NCI-H345 (cell line): ENCODE results near the gene BDNF.

ENCODE experiments used
- DNase-seq: peaks from one replicate; lab custom pipeline; 2025; lab: John Stamatoyannopoulos, UW

Gene BDNF

GRCh38 chr11:27625347-27625912 lies 74.8 kb downstream of the BDNF start:
- no peak for DNase-seq

GRCh38 chr11:27623945-27624523 lies 76.2 kb downstream of the BDNF start:
- DNase-seq: no peak

- DNase-seq: no peak
Measured at GRCh38 chr11:27622541-27623300, 77.5 kb downstream of the BDNF start.

GRCh38 chr11:27621405-27622161 lies 78.7 kb downstream of the BDNF start:
- no peak for DNase-seq

GRCh38 chr11:27619763-27620335 lies 80.4 kb downstream of the BDNF start:
- DNase-seq: no peak

DNA sequence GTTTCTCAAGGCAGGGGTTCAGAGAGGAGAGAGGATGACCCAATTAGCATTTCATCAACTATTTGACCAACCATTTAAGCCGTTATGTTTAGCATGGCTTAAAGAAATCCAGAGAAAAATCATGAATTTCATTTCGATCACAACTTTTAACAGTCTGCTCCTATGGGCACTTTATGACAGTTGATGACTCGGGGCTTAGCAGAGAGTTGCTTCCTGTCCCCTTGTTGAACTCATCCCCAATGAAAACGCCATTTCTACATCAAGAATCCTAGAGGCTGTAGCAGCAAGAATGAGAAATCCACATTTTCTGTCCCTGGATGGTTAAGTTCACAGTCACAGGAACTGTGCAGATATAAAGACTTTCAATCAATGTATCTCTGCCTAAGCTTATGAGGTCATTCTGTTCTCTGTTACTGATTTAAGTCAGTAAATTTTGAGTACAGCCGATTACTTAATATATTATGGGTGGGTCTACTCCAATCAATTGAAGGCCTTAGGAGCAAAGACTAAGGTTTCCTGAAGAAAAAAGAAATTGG lies 81.1 kb downstream of the BDNF start:
- no peak for DNase-seq

DNA sequence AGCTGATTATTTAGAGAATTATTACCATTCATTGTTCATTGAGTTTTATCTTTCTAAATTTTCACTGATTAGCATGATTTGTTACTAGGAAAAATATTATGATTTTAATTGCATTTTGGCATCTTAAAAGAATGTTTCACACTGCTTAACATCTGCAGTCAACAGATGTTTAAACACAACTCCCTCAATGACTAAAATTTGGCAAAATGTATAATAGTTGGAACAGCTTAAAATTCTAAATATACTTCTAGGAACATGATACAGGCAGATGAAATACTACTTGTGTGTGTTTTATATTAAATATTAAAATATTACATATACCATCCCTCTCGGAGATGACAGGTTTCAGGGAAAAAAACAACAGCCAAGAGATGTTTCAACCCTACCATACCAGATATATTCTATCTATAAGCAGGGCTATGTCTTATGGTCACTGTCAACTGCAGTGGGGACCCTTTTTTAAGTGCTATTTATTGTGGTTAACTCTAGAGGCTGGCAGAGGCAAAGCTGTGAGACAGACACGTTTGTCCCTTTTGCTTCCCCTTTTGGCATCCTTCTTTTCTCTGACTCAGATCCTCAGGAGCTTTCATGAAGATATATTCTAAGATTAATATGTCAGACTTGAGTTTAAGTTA lies 81.9 kb downstream of the BDNF start:
- DNase-seq: no peak

- no peak for DNase-seq
Measured at GRCh38 chr11:27616711-27617110, 83.5 kb downstream of the BDNF start.

DNA sequence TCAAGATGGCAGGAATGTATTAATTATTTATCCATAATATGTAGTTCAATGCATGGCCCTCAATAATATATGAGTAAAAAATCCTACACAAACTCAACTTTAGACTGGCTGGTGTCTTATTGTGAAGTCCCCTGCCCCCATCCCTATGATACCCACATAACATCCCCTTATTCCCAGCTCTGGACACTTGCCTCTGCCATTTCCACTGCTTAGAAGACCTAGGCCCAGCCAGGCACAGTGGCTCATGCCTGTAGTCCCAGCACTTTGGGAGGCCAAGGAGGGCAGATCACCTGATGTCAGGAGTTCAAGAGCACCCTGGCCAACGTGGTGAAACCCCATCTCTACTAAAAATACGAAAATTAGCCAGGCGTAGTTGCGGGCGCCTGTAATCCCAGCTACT lies 84.4 kb downstream of the BDNF start:
- DNase-seq: no peak

DNA sequence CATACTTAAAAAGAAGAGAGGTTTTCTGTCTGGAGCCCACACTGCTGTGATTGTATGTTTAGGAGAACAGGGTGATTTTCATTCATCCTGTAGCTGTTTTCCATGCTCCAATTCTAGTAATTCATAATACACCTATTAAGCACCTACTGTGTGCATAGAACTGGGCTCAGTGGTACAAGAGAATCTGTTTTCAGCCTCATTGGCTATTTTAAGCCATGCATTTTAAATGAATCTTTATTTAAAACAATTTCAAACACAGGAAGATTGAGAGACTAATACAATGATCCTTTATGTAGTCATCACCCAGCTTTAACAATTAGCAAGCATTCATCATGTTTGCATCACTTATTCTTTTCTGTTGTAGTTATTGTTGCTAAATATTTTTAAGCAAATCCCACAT lies 86.2 kb downstream of the BDNF start:
- no peak for DNase-seq

GRCh38 chr11:27612932-27613880 lies 87.0 kb downstream of the BDNF start:
- no peak for DNase-seq

DNA sequence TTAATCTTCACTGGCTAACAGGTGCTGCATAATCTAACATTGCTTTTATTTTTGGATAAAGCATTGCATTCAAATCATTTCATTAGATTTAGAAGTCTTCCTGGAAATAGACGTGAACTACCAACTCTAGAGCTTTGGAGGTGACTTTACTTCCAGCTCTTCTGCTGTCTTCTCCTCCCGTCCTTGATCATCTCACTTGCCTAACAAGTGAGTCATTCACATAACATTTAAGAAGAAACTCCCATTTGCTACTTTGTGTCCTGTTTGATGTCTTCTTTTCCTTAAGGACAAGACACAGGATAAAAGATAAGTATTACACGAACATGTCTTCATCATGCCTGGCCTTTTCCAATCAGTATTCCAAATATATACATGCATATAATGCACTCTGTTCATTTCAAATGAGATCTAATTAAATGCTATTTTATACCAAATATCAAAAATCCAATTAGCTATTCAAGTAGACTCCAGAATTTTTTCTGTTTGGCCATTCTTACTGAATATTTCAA lies 88.3 kb downstream of the BDNF start:
- no peak for DNase-seq

- no peak for DNase-seq
Measured at GRCh38 chr11:27611390-27611789, 88.9 kb downstream of the BDNF start.

DNA sequence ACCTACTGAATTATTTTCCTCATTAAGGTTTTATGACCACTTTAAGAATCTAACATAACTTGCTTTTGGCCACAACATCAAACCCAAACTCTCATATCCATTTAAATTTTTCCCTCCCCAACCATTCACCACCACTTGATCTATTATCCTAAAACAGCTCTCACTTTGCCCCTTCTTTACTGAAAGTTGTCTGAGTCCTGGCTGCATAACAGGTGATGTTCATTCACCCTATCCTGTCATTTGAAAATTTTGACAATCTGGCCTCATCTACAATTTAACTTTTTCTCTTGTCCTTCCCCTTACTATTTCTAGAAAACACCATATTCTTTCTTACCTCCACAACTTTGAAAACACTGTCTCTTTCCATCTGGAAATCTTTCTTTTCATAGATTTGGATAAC lies 89.3 kb downstream of the BDNF start:
- no peak for DNase-seq

DNA sequence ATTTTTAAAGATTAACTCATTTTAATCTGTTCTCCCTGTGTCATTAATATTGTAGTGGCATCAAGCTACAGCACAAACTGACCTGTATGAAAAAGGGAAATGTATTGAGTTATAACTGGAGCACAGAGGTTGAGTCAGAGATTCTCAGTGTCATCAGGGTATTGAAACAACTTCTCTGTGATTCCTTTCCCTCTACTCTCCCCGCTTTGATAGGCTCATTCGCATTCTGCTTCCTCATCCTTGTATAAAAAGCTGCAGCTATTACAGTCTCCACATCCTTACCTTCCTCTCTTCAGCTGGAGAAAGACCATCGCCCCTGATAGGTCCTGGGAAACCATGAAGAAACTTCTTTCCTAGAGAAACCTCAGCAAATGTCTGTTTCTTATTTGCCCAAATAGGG lies 90.0 kb downstream of the BDNF start:
- DNase-seq: no peak

GRCh38 chr11:27608951-27609350 lies 91.3 kb downstream of the BDNF start:
- no peak for DNase-seq

DNA sequence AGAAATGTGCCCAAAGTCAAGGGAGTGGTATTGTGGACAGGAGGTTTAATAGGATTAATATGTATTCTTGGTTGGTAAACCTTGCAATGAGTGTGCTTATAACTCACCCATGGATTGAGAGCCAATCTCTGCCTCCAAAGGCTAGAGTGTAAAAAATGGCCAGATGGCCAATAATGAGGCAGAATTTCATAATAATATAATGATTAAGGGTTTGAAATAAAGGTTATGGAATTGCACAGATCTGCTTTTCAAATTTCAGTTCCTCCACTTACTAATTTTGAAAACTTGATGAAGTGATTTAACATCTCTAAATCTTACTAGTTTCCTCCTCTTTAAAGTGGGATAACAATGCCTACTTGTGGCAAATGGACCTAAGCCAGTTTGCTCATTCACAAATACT lies 94.8 kb downstream of the BDNF start:
- no peak for DNase-seq
